Activated CD8-positive, alpha-beta memory T cell treated with anti-CD3 and anti-CD28 coated beads for 1 hour (primary cell): Measurements from ENCODE around the gene SLC43A2.
"Not testable (repeated sequence)": the region's sequence is repeated elsewhere in the genome, so short reads cannot be mapped to it uniquely, and the experiment has no call there.

Experiments
- DNase-seq, 2 donors: peaks; one replicate each; pipeline ENCODE4 v3.0.0-alpha.2; 2020; ENCODE audit warnings: low read depth in 1 of 2; ENCODE audit errors: extremely low read depth in 1 of 2

SLC43A2 gene

DNA sequence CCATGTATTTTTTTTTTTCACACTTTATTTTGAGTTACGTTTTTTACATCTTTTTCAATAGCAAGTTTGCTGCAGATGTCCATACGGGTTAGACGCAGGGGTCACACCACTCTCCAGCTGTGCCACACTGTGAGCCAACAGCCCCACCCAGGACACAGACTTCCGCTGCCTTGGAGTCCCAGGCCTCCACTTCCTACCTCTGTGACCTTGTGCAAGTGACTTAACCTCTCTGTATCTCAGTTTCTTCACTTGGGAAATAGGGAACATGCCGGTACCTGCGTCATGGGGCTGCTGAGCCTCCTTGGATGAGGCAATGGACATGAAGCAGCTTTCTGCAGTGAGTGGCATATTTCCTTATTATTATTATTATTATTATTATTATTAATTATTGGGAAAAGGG, 62.8 kb downstream of the SLC43A2 start:
- no peak for DNase-seq

DNA sequence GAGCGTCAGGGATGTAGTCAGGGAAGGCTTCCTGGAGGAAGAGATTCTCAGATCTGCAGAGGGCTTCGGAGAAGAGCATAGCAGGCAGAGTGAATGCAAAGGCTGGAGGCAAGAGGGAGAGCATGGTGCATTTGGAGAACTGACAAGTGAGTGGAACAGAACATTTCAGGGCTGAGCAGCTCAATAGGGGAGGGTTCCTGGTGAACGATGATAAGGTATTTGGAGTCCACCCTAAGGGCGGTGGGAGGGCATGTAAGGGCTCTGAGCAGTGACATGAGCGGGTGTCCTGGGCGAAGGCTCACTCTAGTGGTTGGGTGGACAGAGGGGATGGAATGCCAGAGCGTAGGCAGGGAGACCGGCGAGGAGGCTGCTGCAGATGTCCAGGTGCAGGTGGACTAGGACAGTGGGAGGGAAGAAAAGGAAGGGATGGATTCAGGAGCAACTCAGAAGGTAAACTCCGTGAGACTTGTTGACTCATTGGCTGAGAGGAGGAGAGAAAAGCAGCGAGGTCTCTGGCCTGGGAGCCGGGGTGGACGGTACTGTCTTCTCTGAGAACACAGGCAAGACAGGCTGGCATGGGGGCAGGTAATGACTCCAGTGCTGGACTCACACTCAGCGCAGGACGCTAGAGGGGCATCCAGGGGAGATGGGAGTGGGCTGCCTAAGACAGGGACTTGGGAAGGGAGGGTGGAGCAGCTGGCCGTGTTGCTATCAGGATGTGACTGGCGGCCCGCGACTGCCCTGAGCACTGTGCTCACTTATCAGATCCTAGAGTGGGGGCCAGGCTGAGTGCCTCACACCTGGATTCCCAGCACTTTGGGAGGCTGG, 64.6 kb downstream of the SLC43A2 start:
- no peak for DNase-seq

DNA sequence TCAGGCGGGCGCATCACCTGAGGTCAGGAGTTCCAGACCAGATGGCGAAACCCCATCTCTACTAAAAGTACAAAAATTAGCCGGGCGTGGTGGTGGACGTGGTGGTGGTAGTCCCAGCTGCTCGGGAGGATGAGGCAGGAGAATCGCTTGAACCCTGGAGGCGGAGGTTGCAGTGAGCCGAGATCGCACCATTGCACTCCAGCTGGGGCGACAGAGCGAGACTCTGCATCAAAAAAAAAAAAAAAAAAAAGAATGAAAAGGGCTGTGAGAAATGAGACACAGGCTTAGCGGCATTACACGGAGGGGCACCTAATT, 65.2 kb downstream of the SLC43A2 start:
- not testable (repeated sequence) for DNase-seq

DNA sequence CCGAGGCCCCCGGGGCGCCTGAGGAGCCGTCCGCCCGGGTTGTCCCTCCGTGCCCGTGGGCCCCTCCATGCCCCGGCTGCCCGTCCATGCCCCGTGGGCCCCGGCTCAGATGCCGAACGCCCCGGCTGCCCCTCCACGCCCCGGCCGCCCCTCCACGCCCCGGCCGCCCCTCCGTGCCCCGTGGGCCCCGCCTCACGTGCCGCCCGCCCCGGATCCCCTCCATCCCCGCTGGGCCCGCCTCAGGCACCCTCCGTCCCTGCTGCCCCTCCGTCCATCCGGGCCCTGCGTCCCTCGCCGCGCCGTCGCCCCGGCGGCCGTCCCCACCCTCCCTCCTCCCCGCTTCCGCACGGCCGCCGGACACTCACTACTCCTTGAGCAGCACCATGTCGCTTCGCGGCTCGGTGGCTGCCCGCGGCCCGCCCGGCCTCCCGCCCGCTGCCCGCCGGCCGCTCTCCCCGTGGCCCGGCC, 66.4 kb downstream of the SLC43A2 start:
- DNase-seq = peak in 1 of 2 donors; percentile 19

DNA sequence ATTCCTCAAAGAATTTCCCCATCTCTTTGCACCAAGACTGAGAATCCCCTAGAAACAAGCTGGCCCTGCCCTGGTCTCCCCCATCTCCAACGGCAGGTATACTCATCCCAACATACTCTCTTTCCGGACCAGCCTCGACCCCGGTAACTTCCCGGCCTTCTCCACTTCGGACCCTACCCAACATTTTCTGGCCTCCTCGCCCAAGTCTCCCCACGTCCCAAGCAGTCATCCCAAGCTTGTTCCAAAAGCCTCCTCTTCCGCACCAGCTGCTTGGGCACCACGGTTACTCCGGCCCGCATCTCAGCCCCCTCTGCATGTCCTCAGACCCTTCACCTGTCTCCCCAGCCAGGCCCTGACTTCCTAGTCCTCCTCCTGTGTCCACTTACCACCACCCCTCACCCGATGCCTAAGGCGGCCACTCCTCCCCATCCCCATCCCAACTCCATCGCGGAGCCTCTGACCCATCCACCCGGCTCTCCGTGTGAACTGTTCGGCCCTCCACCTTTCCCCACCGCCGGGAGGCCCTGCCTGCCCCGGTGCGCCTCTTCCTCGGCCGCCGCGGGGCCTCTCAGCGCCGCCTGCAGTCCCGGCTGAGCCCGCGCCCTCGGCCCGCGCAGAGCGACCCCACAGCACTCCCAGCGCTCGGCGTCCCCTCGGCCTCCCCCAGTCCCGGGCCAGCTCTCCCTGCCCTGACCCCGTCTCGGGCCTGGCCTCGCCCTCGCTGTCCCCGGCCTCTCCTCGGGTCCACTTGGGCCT, 67.0 kb downstream of the SLC43A2 start:
- DNase-seq = peak in 1 of 2 donors; percentile 22

DNA sequence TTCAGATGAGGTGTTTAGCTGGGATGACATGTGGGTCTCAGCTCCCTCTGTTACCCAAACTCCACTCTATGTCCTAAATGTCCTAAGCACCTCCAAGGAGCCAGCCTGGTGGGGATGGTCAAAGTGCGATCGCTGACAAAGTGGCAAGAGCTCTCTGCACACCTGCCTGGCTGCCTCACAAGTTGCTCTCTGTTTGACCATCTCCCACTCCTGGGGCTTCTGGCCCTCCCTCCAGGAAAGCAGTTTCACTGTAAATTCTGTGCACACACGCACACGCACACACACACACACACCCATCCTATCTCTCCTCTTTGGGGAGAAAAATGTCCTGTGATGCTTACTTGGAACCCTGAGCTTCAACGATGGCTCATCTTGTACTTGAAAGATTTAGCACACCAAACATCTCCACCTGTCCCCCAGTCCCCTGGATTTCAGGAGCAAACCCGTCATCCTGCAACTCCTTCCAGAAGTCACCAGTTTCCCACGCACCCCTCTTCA, 67.7 kb downstream of the SLC43A2 start:
- DNase-seq = no peak

DNA sequence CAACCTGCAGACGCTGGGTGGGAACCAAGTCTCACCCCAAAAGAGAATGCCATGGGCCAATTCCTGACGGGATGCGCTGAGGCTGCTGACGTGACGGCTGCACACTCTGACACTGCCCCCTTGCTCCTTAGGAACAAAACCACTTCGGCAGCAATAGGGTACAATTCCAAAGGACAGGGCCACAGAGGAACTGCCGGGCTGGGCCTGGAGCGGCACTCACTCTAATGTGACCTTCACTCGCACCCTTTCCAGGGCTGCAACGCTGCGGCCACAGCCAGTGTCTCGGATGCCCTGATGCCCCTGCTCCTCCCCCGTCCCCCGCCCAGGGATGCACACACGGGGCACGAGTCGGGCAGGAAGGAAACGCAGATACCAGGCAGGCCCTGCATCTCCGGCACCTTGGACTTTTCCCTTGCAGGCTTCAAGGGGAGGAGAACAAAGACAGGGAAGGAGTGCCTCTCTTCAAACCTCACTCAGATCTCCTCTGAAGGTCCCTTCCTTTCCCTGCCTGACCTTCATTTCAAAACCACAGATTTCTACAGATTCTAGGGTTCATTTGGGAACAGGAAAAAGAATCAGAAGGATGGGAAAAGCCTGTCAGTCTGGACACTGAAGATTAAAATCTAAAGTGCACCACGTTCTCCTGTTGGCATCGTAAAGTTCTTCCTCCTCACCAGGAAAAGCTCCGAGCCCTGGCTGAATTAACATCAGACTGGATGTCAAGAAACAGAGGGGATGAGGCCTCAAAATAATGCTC, 68.4 kb downstream of the SLC43A2 start:
- no peak for DNase-seq

DNA sequence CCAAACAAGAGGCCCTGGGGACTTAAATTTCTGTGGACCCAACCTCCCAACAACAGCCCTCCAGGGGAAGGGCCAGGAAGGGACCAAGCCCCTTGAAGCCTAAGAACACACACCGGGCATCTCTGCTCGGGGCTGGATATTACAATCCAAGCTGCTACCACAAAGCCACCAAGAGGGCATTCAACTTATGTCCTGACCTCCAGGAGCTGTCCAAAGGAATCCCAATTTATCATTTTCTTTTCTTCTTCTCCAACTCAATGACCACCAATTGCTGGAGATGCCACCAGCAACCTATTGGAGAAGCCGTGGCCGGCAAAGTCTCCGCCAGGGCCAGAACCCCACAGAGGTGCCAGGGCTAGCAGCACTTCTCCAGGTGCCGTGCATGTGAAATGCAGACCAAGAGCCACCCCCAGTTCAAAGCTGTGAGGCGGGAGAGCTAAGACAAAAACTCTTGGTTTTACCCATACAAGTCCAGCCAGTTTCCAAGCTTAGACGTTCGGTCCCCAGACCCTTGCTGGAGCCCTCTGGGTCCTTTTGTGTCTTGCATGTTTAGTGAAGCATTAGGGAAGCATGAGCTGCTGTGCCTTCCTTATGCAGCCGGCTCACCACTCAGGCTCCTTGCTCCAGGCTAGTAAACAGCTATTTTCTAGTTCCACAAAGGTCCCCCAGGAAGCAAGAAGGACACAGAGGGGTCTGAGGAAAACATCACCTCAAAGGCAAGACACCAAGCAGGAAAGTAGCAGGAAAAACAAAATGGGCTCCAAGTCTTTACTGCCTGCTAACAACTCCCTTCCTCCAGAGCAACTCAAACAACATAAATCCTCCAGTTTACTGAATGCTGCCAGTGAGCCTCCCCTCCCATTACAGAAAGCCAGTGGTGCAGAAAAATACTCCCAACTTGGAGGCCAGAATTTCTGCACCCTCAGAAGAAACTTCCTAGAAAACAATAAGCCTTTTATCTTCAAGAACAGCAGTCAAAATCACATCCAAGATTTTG, 69.3 kb downstream of the SLC43A2 start:
- DNase-seq = no peak

DNA sequence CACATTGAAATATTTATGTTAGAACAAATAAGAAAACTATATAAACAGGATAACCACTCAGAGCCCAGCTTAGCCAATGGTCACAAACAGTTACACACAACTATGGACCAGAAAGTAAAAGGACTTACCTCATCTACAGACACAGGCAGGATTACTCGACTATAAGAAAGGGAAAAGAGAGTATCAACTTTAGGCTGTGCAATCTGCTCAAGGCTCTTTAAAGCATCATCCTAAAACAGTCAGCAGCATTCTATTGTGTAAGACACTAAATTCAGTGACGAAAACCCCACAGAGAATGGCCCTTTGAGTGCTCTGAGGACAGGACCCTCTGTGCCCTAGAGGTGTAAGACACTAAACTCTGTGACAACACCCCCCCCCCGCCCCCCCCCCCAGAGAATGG, 70.2 kb downstream of the SLC43A2 start:
- no peak for DNase-seq

DNA sequence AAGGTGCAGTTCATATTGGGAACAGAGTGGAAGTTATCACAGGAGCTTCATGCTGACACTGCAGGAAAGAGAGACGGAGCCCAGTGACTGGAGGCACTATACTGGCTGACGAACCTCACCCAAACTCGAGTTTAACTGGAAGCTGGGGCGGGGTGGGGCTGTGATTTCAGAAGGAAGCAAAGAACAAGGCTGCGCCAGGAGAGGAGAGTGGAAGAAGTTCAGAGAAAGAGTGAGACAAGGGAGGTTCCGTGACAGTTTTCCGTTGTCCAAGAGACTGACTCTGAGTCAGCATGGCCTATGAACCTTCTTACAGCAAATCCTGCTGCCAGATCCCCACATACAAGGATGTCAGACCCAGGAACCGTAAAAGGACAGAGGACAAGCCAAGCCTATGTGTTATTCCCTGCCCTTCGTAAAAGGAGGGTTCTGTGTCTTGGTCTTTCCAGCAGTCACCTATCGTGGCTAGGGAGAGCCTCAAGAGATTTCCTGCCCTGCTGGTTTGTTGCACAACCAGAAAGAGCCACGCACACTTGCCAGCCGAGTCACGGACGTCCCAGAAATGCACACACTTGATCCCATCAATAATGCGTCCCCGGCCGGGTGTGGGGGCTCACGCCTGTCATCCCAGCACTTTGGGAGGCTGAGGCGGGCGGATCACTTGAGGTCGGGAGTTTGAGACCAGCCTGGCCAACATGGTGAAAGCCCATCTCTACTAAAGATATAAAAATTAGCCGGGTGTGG, 71.1 kb downstream of the SLC43A2 start:
- DNase-seq = no peak

DNA sequence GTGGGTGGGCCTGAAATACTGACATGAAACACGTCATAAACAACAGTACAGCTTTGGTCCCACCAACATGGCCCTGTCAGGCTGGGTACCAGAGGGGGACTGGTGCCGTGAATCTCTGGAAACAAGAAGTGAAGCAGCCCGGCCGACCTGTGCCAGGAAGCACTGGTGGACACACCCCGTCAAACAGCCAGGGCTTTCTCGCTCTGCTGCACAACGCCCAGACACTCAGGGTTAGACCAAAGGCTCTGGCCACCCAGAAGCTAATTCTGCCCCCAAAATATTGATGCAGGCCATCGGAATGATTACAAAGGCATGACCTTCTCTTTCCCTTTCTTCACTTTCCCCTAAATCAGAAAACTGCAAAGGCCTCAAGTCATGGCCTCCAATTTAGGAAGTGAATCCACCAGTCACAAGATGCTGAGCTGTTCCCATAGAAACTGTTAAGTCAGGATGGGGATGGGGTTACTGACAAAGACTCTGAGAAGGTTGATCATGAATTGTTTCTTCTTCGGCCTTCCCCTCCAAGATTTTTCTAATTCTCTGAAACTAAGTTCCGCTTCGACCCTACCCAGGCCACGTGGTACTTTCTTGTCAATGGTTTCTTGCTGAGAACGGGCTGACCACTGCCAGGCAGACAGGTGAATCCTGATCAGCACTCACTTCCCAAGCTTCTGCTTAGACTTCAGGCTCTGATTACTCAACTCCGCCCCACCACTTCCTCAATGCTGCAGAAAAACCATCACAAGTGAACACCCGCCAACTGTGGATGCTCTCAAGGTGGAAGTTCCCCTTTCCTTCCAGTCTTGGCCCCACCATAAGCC, 72.8 kb downstream of the SLC43A2 start:
- no peak for DNase-seq

DNA sequence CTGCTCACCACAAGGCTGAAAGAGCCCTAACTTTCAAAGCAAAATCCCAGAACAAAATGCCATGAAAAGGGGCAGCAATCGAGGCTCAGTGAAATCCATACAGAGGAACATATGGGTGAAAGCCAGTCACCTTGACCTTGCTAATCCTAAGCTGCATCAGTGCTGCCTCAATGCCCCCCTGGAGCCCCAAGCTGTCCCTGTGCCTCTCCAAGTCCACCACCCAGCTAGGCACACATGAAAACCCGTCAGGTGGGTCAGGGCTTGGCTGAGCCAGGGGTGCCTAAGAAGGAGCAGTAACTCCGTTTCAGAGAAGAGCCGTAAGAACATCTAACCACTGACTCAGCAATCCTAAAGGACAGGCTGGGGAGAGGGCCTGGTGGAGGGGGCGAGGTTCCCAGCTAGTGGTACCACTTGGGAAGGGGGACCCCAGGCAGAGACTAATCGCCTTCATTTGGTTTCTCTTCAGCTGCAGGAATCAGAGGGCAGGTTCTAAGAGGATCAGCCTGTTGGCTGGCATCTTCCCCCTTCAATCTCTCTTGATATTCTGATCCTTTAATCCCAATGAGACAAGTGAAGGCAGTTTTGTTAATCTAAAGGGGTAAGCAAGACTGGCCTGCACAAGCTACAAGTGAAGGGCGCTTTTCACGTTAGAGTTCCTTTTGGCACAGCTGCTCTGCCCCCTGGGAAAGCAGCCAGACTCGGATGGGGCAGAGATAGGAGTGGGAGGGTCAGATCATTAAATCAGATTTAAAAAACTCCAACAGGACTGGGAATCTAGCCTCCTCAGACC, 73.7 kb downstream of the SLC43A2 start:
- no peak for DNase-seq

DNA sequence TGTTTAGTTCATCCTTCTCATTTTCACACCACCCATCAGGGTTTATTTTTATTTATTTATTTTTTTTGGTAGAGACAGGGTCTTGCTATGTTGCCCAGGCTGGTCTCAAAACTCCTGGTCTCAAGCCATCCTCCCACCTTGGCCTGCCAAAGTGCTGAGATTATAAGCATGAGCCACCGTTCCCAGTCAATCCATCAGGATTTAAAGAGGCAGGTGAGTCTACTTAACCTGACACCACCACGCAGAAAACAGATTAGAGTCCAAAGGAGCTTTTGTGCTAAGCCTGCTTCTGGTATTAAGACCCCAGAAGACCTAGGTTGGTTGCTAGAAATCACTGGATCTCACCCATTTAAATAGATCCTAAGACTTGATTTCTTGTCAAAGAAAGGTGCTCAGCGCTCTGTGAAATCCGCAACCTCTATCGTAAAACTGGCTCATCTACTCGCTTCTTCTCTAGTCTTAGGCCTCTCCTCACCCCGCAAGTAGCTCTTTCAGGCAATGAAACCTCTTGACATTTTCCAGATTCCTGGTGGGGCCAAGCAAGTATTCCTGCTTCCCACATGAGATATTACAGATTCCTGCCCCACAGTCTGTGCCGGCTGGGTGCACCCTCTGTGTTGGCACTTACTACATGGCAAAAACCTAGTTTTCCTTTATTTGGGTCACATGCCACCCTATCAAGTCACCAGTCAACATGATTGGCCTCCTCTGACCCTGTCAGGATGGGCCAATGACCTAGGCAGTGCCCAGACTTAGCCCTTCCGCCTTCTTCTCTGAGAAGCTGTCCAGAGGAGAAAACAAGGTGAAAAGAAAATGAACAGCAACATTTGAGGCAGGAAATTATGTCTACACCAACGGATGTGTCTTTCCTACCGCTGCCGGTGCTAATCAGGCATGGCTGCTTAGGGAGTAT, 75.0 kb downstream of the SLC43A2 start:
- no peak for DNase-seq

DNA sequence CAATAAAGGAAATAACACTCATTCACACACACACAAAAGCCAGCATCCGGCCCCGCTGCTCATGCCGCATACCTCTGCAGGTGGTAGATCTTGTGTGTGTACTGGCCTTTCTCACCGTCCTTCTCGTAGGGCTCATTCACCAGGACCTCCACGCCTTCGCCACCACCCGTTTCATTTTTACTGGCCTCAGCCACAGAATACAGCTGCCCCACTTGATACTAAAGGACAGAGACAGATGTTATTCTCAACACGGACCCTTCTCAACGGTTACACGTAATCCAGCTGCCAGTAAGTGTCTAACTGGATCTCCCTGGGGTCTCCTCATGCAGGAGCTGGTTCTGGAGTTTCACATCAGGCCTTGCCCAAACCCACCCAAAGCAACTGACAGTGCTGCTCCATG, 75.7 kb downstream of the SLC43A2 start:
- DNase-seq = no peak

DNA sequence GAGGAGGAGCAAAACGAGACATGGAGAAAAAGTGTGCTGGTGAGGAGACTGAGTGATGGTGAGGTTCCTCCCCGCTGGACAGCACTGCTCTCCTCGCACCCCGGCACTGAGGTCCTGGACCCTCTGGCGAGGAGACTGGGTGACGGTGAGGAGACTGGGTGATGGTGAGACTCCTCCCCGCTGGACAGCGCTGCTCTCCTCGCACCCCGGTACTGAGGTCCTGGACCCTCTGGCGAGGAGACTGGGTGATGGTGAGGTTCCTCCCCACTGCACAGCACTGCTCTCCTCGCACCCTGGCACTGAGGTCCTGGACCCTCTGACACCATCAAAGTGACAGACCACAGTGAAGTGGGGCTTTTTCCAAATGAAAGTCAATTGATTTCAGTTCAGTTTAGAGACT, 76.9 kb downstream of the SLC43A2 start:
- DNase-seq = no peak

DNA sequence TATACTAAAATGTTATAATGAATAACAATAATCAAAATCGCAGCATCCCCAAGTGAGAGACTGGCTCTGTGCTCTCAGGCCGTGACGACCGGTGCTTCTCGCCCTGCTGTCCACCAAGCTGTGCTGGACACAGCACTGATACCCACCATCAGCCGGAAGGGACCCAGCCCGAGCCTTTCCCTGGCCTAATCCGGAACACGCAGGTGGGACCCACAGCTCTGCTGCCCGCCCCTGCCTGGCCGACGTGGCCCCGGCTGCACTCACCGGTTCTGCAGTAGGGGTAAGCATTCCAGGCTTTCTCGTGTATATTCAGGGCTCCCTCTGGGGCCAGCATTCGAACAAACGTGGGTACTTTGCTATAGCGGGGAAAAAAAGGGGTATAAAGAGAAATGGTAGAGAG, 80.6 kb downstream of the SLC43A2 start:
- DNase-seq = no peak
